Liver (tissue), 9 donors: ENCODE measurements around the gene GNG2. TPM values are rescaled to one million over a fixed set of nuclear protein-coding genes. Genes with fewer than 3 reads are reported as not detected.

Experiments used
- DNase-seq: peaks from one replicate; pipeline ENCODE4 v3.0.0-alpha.2; 2017; ENCODE audit warnings: low spot score
- H3K27ac ChIP-seq, 2 donors: one replicate each; pipeline ENCODE4 v1.7.0; 2013; ENCODE audit warnings: inconsistent platforms in 2 of 2, low read length in 2 of 2, control low read depth in 1 of 2, low read depth in 1 of 2, mild to moderate bottlenecking in 1 of 2
- H3K27me3 ChIP-seq, 4 donors: one replicate each; pipeline versions ENCODE4 v1.6.1 to v1.7.0; 2013; ENCODE audit warnings: low read length in 3 of 4, inconsistent platforms in 1 of 4, mild to moderate bottlenecking in 1 of 4, moderate library complexity in 1 of 4; ENCODE audit not compliant: control insufficient read depth in 4 of 4, insufficient read depth in 4 of 4
- H3K36me3 ChIP-seq, 4 donors: one replicate each; pipeline versions ENCODE4 v1.6.1 to v1.7.0; 2013; ENCODE audit warnings: low read length in 3 of 4, mild to moderate bottlenecking in 3 of 4, low read depth in 1 of 4, moderate library complexity in 1 of 4; ENCODE audit not compliant: control insufficient read depth in 4 of 4, insufficient read depth in 3 of 4
- H3K4me1 ChIP-seq, 4 donors: one replicate each; pipeline versions ENCODE4 v1.6.1 to v1.7.0; 2013; ENCODE audit warnings: low read length in 3 of 4, mild to moderate bottlenecking in 3 of 4, moderate library complexity in 1 of 4; ENCODE audit not compliant: control insufficient read depth in 4 of 4, insufficient read depth in 4 of 4
- H3K4me3 ChIP-seq, 3 donors: one replicate each; pipeline versions ENCODE4 v1.6.1 to v1.7.0; 2013; ENCODE audit warnings: low read length in 3 of 3, control low read depth in 1 of 3, low read depth in 1 of 3, mild to moderate bottlenecking in 1 of 3
- H3K9ac ChIP-seq, 2 donors: one replicate each; pipeline ENCODE4 v1.7.0; 2013; ENCODE audit warnings: low read length in 2 of 2, mild to moderate bottlenecking in 2 of 2, moderate library complexity in 2 of 2, control low read depth in 1 of 2, low read depth in 1 of 2
- H3K9me3 ChIP-seq, 4 donors: one replicate each; pipeline versions ENCODE4 v1.6.1 to v1.7.0; 2013; ENCODE audit warnings: low read length in 3 of 4; ENCODE audit not compliant: control insufficient read depth in 4 of 4
- ATF3 ChIP-seq: IDR thresholded peaks from 2 replicates; pipeline ENCODE4 v1.6.1; 2016; ENCODE audit warnings: antibody characterized with exemption
- CTCF ChIP-seq: fragments of 150-350 bp; IDR thresholded peaks from 2 replicates; pipeline ENCODE4 v1.5.1; 2017; ENCODE audit warnings: improper control_type of control experiment, low read depth, low read length; ENCODE audit not compliant: missing input control
- EGR1 ChIP-seq, 2 donors: IDR thresholded peaks; 2 replicates each; pipeline ENCODE4 v1.6.1; 2016 to 2018; ENCODE audit warnings: antibody characterized with exemption in 2 of 2, low read depth in 2 of 2
- FOXA1 ChIP-seq: IDR thresholded peaks from 2 replicates; pipeline ENCODE4 v1.6.1; 2016; ENCODE audit warnings: antibody characterized with exemption
- FOXA2 ChIP-seq: IDR thresholded peaks from 2 replicates; pipeline ENCODE4 v1.6.1; 2016; ENCODE audit warnings: antibody characterized with exemption
- GABPA ChIP-seq, 2 donors: IDR thresholded peaks in 1 of 2; conservative IDR thresholded peaks in 1 of 2; 2 replicates each; pipeline ENCODE4 v1.6.1; 2016; ENCODE audit warnings: antibody characterized with exemption in 2 of 2, mild to moderate bottlenecking in 1 of 2, moderate library complexity in 1 of 2
- HNF4A ChIP-seq, 2 donors: conservative IDR thresholded peaks; 2 replicates each; pipeline ENCODE4 v1.6.1; 2016; ENCODE audit warnings: antibody characterized with exemption in 2 of 2, mild to moderate bottlenecking in 2 of 2
- HNF4G ChIP-seq: IDR thresholded peaks from 2 replicates; pipeline ENCODE4 v1.6.1; 2016; ENCODE audit warnings: antibody characterized with exemption
- JUND ChIP-seq, 2 donors: IDR thresholded peaks; 2 replicates each; pipeline ENCODE4 v1.6.1; 2016; ENCODE audit warnings: antibody characterized with exemption in 2 of 2
- MAX ChIP-seq: IDR thresholded peaks from 2 replicates; pipeline ENCODE4 v1.6.1; 2016; ENCODE audit warnings: antibody characterized with exemption
- NR2F2 ChIP-seq: IDR thresholded peaks from 2 replicates; pipeline ENCODE4 v1.6.1; 2016; ENCODE audit warnings: antibody characterized with exemption
- RAD21 ChIP-seq, 2 donors: IDR thresholded peaks; 2 replicates each; pipeline ENCODE4 v1.6.1; 2016; ENCODE audit warnings: antibody characterized with exemption in 2 of 2, mild to moderate bottlenecking in 2 of 2
- REST ChIP-seq: IDR thresholded peaks from 2 replicates; pipeline ENCODE4 v1.6.1; 2016; ENCODE audit warnings: antibody characterized with exemption, mild to moderate bottlenecking
- RXRA ChIP-seq, 2 donors: IDR thresholded peaks; 2 replicates each; pipeline ENCODE4 v1.6.1; 2017 to 2018; ENCODE audit warnings: antibody characterized with exemption in 2 of 2, mild to moderate bottlenecking in 1 of 2
- SP1 ChIP-seq: IDR thresholded peaks from 2 replicates; pipeline ENCODE4 v1.6.1; 2018; ENCODE audit warnings: antibody characterized with exemption, mild to moderate bottlenecking
- TAF1 ChIP-seq: conservative IDR thresholded peaks from 2 replicates; pipeline ENCODE4 v1.6.1; 2016; ENCODE audit warnings: antibody characterized with exemption, mild to moderate bottlenecking
- YY1 ChIP-seq: IDR thresholded peaks from 2 replicates; pipeline ENCODE4 v1.6.1; 2016; ENCODE audit warnings: antibody characterized with exemption, mild to moderate bottlenecking
- ZBTB33 ChIP-seq: IDR thresholded peaks from 2 replicates; pipeline ENCODE4 v1.6.1; 2016; ENCODE audit warnings: antibody characterized with exemption
- WGBS: extraction: QIAGEN DNeasy Blood & Tissue Kit; methylation state at CpG from one replicate; pipeline ENCODE4 v1.1.7; 2013; 5-methylcytosine and 5-hydroxymethylcytosine counted together
- polyA plus RNA-seq, 2 donors: library from polyadenylated mRNA; stranded (reverse) in 1 of 2; unstranded in 1 of 2; fragments of 200-250 nt in 1 of 2; fragments of >200 nt in 1 of 2; fragmentation: Nextera tagmentation in 1 of 2; extraction: Ambion mirVana in 1 of 2; gene quantifications; one replicate each; pipeline versions ENCODE4 v1.2.1 to v1.2.3, GENCODE V29; 2013 to 2015
- total RNA-seq, 2 donors: library from RNA; depleted of rRNA; stranded (reverse); fragments of >200 nt; gene quantifications; one replicate each; pipeline ENCODE4 v1.2.3, GENCODE V29; 2014
- donor health status: healthy.
- donor health status: healthy.
- donor health status: healthy.
- donor health status: healthy.
- donor health status: healthy.

GNG2 gene
- total and polyA plus RNA-seq, 4 donors: 3.5 to 11.2 (median 4.4) TPM

- no peak for DNase-seq
- Histone ChIP-seq H3K27ac (no peak overlapping the region), H3K9ac (no peak overlapping the region), H3K4me3 (no peak overlapping the region), H3K27me3 (no peaks in the 10 kb centered on the region), H3K36me3 (no peaks in the 10 kb centered on the region), H3K9me3 (no peaks in the 10 kb centered on the region), H3K4me1 (peaks cover 0 to 2% (median under 1%) of the 10 kb centered on the region in 4 donors)
- TF ChIP-seq RAD21 (IDR thresholded peaks at IDR 0.05): no peak
- TF ChIP-seq CTCF: no peak
- 31% methylated on average over 2 of the region's 2 CpGs for WGBS
These were observed 11.4 kb downstream of the GNG2 start for GRCh38 chr14:51871846-51872245.

GRCh38 chr14:51872396-51872795 lies 12.0 kb downstream of the GNG2 start:
- H3K9ac ChIP-seq: no peak overlapping the region
- H3K36me3 ChIP-seq: no peaks in the 10 kb centered on the region
- WGBS: 78% methylated on average over 3 of the region's 3 CpGs
- TF ChIP-seq NR2F2 (no peak), MAX (no peak), RAD21 (IDR thresholded peaks at IDR 0.05) (no peak), FOXA2 (no peak), HNF4A (conservative IDR thresholded peaks at IDR 0.05) (no peak), ZBTB33 (no peak), TAF1 (no peak), JUND (IDR thresholded peaks at IDR 0.05) (no peak), SP1 (no peak), HNF4G (no peak), ATF3 (no peak), CTCF (no peak), FOXA1 (no peak), EGR1 (IDR thresholded peaks at IDR 0.05; ENCODE audit: low read depth in 2 of 2) (no peak), YY1 (no peak), REST (no peak), GABPA (IDR thresholded peaks at IDR 0.05 in 1 of 2, conservative IDR thresholded peaks at IDR 0.05 in 1 of 2) (no peak), RXRA (IDR thresholded peaks at IDR 0.05) (no peak)
- H3K4me1 ChIP-seq: peaks cover 0 to 3% (median 1%) of the 10 kb centered on the region in 4 donors
- no peak overlapping the region for H3K27ac ChIP-seq
- H3K27me3 ChIP-seq: no peaks in the 10 kb centered on the region
- H3K9me3 ChIP-seq: no peaks in the 10 kb centered on the region
- H3K4me3 ChIP-seq: no peak overlapping the region
- no peak for DNase-seq
